Measurements from ENCODE around the gene PLCG2.
"Not testable (repeated sequence)": the region's sequence is repeated elsewhere in the genome, so short reads cannot be mapped to it uniquely, and the experiment has no call there.

Gene PLCG2

DNA sequence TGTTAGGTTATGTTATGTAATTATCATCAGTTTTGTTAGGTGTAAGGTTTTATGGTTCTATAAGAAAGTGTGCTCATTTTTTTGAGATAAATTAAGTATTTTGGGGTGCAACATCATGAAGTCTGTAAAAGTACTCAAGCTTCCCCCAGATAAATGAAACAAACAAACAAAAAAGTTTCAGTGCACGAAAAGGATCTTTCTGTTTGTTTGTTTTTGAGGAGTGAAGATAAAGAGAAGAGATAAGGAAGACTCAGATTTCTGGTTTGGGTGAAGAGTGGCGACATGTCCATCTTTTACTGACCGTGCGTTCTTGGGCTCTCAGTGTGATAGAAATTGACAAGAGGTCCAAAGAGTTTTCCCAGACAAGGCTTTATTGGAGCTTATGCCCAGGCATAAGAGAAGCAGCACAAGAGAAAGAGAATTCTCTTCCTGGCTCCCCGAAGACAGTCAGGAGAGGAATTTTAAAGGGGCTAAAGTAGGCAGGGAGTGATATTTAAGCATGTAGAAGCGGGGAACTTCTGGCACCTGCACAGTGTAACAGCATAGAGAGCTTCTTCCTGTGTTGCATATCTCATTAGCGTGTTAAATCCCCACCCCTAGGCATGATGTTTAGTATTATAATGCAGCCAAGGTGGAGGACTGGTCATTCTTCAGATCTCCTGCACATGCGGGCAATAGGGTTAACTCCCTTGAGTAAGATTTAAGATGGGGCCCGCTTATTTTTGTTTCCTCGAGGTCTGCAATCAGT is 71.3 kb downstream of the PLCG2 start:
- DNase-seq: no peak

DNA sequence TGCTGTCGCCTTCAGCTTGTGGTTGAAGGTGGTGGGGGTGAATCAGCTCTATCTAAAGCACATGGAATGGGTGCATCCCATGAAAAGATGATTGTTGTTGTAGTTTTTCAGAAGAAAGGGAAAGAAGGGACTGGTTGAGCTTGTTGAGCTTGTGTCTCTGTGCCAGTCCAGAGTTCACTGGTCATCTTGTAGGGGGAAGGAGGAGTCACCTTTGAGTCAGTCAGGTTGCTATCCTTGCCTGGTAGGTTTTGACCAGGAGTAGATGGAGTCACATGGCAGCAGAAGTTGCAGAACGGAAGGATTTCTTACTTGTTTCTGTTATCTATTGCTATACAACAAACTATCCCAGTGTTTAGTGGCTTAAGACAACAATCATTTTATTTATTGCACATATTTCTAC is 73.3 kb downstream of the PLCG2 start:
- no peak for DNase-seq

DNA sequence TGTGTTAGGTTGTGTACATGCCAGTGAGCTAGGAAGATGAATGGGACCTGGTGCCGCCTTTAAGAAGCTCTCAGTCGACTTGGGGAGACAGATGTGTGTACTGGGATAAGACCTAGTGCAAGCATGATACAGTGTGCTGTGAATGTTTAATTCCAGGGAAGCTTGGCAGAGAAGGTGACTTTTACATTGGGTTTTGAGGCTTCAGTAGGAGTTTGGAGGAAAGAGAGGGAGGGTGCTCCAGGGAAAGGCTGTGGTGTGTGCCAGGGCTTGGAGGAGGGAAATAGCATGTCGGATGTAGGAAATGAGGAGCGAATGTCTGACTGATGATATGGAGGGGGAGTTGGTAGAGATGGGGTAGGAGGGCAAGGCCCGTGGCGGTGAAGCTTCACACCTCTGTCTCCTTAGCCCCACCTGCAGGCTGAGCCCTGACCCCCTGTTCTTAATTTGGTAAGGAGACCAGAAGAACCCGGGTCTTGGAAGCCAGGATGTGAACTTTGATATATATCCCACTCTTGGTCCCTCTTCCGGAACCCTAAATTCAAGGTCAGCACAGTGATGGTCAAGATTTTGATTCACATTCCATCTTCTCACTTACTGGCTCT is 76.6 kb downstream of the PLCG2 start:
- no peak for DNase-seq

DNA sequence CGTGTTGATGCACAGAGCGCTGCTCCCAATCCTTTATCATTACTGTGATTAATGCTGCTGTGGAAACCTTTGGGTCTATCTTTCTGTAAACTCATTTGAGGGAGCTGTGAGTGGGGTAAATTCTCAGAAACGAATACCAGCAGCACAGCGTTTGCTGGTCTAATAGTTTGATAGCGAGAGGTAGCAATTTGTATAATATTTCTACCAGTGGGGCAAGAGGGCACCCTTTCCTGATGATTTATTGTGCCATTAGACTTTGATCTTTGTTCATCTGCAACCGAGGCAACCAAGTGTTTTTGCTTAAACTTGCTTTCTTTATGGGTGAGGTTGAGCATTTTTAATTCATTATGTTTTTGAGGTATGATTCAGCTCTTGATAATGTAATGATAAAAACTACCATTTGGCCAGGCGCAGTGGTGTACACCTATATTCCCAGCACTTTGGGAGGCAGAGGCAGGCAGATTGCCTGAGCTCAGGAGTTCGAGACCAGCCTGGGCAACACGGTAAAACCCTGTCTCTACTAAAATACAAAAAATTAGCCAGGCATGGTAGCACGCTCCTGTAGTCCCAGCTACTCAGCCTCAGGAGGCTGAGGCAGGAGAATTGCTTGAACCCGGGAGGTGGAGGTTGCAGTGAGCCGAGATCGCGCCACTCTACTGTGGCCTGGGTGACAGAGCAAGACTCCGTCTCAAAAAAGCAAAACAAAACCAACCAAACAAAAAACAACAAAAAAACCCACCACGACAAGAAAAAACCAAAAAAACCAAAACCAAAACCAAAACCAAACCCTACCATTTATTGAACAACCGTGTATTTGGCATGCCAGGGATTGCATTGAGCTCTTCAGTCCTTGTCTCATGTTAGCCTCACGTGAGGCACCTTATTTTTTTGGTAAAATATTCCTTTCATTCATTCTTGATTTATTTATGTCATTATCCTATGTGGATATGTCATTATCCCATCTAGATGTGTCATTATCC is 81.5 kb downstream of the PLCG2 start:
- no peak for DNase-seq

DNA sequence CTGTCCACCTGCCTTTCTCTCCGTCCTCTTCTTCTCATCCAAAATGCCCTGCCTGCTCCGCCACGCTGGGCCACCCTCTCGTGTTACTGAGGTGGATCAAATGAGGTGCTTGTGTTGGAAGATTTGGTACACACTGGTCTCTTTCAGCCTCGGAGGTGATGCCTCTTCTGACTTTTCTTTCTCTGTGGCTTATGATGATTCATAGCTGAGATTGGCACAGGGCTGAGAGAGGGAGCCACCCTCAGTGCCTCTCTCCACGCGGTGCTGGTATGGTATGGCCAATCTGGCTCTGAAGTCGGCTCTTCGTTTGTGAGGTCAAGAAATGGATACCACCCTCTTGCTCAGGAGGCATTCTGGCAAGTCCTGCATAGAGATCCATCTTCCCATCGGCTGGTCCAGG is 82.4 kb downstream of the PLCG2 start:
- no peak for DNase-seq

DNA sequence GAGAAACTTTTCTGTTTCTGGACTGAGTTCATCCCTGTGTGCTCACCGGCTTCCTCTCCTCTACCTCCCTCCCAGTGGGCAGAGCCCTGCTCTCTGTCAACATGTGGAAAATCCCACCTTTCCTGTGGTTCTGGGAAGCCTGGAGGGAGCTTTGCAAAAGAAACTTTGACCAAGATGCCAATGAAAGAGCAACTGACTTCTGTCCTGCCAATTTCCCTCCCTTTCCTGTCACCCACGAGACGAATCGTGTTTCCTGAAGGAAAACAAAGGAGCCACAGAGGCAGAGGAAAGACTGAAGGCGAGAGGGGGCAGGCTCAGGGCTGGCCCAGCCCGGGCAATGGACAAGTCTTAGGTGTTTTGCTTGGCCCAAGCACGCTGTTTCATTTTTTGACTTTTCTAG is 82.8 kb downstream of the PLCG2 start:
- DNase-seq: no peak

DNA sequence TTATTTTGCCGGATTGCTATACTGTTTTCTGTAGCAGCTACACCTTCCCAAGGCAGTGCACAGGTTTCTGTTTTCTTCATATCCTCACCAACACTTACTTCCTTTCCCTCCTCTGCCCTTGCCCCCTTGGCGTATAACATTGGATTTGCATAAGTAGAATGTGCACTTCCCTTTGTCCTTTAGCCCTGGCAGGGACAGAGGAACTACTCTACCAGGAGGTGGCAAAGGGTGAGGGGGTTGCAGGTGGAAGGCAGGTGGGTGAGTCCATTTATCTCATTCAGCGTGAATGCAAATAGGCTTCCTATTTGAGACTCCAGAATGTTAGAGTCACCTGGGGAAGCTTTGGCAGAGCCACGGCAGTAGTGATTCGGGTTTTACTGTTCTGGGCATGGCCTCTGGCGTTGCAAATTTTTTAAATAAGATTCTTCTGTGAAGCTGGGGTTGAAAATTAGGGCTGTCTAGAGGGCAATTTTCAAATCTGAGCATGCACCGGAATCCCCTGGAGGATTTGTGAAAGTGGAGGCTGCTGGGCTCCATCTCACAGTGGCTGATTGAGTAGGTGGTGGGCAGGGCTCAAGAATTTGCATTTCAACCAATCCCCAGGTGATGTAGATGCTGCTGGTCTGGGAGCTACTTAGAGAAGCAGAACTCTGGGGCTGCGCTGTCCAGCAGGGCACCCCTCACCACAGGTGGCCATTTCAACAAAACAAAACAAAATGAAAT is 84.7 kb downstream of the PLCG2 start:
- no peak for DNase-seq

DNA sequence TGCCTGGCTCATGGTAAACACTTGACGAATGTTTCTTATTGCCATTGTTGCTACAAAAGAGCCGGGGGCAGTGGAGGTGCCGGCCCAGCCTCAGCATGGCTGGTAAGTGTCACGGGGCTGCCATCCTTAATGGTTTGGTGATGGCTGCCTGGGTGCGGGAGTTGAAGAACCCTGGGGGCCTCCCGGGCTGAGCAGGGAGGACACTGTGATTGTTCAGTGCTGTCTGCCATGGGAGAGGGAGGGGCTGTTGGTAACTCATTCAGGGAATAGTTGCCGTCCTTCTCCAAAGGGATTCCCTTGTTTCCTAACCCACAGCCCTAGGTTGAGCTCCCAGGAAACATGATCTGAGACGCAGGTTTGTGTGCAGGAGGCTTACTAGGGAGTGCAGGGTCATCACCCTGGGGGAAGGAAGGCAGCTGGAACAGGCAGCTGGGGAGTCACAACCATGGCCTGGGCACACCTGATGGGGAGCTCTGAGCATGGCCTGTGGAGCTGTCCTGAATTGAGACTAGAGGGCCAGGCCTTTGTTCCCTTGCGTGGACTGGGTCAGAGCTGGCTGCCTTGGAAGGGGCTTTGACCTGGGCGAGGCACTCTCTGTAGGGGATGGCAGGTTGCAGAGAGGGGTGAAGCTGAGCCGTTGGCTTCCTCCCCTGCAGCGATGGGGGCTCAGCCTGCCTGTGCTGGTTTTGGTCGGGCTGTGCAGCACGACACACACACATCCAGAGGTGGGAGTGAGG is 85.7 kb downstream of the PLCG2 start:
- no peak for DNase-seq

DNA sequence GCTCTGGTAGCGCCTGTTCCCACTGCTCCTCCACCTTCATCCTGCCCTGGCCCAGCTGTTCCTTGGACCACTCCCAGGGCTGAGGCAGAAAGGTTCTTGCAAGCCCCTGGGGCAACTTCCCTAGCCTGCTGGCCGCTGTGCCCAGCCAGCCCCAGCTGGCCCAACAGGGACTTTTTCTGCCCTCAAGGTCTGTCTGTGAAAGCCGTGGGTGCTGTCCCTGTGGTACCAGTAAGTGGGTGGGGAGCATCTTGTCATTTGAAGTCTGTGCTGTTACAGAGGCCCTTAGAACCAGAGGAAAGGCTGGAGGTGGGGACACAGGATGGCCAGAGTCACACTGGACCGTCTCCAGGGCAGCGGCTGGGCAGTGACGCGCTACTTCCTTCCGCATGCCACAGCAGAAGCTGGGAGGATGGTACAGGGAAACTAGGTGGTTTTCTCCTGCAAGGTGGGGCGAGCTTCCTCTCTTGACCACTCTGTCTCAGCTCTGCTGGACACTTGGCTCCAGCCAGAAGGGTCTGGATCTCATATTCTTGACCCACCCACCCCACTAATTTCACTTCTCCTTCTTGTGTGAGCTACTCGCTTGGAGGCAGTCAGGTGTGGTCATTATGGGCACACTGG is 87.8 kb downstream of the PLCG2 start:
- DNase-seq: no peak

DNA sequence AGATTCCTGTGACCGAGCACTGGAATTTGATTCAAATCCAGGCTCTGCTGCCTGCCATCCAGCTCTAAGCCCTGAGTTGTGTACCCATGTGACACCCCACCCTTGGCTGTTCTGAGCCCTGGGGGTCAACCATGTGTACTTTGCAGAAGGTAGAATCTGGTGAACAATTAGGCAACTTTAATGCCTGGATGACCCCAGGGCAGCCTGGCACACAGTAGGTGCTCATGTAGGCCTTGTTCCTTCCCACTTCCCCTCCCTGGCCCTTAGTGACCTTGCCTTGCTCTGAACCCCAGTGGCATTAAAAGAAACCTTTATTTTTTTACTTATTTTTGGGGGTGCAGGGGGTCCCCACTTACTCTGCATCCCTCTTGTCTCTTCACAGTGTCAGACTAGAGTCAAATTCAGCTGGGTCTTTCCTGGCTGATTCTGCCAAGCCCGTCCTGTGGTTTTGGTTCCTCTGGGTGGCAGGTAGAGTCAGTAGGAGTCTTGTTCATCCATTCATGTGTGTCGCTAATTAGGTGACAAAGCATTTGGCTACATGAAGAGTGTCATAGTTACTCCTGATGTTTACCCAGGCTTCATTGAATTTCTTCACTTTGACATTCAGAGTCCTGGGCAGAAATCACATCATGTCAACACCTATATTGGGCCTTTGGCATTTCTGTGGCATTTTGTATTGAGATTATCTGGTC is 89.1 kb downstream of the PLCG2 start:
- DNase-seq: no peak

DNA sequence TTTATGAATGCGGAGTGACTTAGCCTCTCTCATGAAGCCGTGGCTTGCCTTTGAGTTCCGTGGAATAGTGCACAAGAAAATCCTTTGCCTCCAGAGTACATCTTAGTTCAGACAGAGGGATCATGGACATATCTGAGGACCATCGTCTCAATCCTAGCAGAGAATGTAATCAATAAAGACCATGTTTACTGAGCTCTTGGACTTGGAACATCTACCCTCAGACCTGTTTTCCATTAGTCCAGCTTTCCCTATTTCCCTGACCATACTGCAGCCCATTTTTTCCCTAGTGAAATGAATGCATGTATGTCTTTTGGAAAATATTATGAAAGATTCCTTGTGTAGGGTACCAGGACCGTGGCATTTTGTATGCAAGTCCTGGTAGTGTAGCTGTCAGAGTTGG is 90.2 kb downstream of the PLCG2 start:
- no peak for DNase-seq

DNA sequence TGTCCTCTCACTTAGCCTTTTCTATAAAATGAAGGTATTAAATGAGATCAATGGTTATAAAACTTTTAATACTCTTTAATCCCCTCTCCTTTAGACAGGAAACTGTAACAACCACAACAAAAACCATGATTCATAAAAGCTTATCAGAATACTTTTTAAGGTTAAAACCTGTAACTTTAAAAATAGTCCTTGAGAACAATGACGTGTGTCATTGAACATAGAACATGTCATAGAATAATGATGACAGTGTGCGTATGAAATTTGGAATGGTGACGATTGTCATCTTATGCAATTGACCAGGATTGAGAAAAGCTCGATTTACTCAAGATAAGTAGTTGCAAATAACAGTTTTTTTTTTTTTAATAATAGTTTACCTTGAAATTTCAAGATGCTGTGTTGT is 94.1 kb downstream of the PLCG2 start:
- no peak for DNase-seq

DNA sequence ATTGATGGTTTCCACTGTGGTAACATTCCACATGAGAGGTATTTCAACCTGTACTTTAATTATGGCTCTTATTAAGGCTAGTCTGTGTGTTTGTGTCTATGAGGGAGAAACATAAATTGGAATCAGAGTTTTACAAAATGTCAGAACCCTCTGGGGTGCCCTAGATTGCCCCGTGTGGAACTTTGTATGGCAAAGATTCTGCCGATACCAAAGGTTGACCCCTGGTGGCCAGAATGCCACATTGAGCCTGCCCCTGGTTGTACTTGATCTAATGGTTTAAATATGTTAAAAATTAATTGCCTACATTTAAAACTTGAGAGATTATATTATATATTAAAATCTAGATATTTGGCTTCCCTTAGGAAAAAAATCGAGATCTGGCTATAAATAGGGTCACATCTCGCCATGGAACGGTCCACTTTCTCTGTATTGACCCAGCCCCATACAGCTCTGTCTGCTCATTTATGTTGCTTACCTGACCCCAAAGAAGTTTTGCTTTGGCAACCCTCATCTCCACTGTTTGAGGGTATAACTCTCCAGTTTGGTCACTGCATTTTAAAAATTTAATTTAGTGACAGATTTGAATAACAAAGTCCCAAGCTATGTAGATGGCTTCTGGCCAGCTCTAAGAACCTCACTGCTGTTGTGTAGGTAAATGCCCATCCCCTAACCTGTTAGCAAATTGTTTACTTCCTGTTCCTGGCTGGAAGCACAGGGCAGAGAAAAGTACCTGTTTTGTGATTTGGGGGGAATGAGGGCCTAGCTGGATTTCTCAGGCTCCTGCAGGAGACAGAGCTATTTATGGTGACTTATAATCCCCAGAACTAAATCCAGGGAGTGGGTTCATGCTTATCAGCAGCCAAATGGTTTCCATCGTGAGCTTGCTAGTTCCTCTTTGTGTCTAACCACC is 95.0 kb downstream of the PLCG2 start:
- DNase-seq: peak; percentile 52

DNA sequence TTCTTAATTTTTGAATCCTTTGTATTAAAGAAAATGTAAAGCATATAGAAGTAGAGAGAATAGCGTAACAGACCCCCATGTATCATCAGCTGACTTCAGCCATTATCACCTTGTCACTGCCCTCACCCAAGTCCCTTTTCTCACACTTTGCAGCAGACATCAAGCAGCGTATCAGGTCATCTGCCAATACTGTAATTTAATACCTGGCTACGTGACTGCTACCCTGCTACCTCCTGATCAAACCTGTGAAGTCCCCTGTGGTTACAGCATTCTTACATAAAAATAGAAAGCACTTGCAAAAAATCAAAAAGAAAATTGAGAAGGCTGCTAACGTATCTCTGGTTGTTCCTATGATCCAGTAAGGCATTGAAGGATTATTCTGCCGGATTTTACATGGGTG is 96.4 kb downstream of the PLCG2 start:
- DNase-seq: no peak

DNA sequence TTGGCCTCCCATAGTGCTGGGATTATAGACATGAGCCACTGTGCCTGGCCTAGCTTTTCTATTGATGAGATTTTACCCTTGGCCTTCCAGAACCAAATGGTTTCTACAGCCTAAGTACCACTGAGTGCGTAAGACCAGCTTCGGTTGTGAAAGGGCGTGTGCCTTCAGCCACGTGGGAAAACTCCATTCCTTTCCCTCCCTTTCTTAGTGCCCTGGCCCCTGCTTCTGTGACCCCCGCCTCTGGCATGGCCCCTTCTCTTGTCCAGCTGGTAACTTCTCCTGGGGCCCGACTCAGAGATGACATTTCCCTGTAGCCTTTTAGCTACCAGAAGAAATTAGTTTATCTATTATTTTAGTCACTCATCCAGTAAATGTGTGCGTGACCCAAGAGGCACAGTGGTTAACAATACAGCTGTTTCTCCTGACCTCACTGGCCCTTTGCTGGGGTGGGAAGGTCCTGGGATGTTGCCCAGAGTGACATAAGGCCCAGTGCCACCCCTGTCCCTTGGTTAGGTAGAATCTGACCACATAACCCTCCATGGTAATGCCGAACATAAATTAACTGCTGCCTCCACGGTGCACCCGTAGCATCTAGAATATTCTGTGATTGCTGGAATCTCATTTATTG is 97.3 kb downstream of the PLCG2 start:
- no peak for DNase-seq

DNA sequence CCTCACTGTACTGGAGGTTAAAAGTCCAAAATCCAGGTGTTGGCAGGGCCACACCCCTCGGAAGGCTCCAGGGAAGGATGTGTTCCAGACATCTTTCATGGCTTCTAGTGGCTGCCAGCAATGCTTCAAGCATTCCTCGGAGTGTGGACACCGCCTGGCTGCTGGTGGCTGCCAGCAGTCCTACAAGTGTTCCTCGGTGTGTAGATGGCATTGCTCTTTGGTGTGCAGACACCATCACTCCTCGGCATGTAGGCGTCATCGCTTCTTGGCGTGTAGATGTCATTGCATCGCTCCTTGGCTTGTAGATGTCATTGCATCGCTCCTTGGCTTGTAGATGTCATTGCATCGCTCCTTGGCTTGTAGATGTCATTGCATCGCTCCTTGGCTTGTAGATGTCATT is 98.4 kb downstream of the PLCG2 start:
- DNase-seq: not testable (repeated sequence)

DNA sequence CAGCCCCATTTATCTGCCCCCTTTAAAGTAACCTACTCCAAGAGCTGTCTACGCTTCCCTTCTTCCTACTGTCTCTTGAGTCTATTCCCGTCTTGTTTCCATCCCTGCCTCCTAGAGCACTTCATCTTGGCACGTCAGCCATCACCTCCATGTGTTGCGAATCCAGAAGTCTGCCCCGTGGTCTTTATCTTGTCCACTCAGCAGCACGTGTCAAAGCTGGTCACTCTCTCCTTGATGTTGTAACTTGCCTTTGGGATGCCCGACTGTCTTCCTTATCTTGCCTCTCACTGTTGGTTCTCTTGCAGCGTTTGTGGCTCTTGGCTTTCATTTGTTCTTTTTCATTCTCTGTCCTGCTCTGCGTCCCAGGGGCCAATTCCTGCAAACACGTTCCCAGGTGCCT is 99.4 kb downstream of the PLCG2 start:
- no peak for DNase-seq

DNA sequence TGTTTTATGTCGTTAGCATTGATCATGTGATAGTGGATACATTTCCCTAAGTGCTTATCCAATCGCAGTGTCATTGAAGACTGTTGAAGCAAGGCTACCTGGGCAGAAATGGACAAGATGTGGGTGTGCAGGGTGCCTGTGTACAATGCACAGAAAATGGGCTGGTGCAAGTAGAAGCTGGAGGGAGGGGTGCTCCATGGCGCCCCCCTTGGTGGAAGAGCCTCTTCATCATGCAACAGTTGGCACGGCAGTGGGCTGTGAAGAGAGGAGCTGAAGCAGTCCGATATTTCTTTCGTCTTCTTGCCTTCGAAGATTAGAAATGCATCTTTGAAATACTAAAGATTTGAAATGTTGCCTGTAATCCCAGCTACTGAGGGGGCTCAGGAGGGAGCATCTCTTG is 100.5 kb downstream of the PLCG2 start:
- no peak for DNase-seq

DNA sequence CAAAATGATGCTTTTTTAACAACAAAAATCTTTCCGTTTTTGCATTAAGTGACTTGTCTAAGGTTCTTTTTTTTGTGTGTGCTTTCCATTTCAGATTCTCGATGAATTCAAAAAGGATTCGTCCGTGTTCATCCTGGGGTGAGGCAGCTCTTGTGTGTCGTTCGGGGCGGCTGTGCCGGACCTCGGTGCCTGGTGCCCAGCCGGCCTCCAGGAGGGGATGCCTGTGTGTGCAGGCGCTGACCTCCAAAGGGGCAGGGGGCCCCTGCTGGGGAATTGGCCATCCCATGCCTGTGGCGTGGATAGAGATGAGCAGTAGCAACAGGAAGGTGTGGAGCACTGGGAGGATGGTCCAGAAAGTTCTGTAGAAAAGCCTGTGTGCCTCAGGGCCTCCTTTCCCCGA is 101.7 kb downstream of the PLCG2 start:
- DNase-seq: no peak

DNA sequence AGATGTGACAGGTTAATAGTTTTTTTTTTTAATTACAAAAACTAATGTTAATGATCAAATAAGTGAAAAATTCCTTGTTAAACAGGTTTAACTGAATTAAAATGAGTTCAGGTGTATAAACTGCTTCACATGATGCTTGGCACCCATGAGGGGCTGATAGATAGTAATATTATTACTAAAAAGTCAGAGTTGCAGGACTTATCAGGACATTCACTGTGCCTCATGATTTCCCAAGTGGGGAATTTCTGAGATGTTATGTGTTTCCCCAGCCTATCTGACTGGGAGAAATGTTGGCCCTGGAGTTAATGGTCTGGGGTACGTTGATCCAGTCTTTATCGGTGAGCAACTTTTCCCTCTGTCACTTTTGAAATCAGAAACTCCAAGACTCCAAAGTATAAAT is 102.1 kb downstream of the PLCG2 start:
- no peak for DNase-seq
